KOPT-K1 (cell line): ENCODE measurements around the gene MUC4.
"Not testable (repeated sequence)": the region's sequence is repeated elsewhere in the genome, so short reads cannot be mapped to it uniquely, and the experiment has no call there.

Experiments
- H3K27ac ChIP-seq: fragments of 200-600 bp; sonication (generic); 2 replicates; pipeline ENCODE4 v1.5.1; 2016; ENCODE audit warnings: antibody characterized with exemption, mild to moderate bottlenecking, low read depth, low read length; ENCODE audit not compliant: poor library complexity, severe bottlenecking
- H3K36me3 ChIP-seq: fragments of 200-600 bp; sonication (generic); 2 replicates; pipeline ENCODE4 v1.5.1; 2017; ENCODE audit warnings: antibody characterized with exemption, mild to moderate bottlenecking, low read length, moderate library complexity; ENCODE audit not compliant: insufficient read depth
- H3K9me3 ChIP-seq: fragments of 200-600 bp; sonication (generic); 2 replicates; pipeline ENCODE4 v1.5.1; 2017; ENCODE audit warnings: antibody characterized with exemption, low read length, mild to moderate bottlenecking; ENCODE audit not compliant: insufficient read depth, poor library complexity, severe bottlenecking

Gene MUC4

GRCh38 chr3:195809291-195809785, 2.4 kb downstream of the MUC4 start:
- no peaks in the 10 kb centered on the region for H3K36me3 ChIP-seq
- no peak overlapping the region for H3K27ac ChIP-seq
- no peaks in the 10 kb centered on the region for H3K9me3 ChIP-seq

DNA sequence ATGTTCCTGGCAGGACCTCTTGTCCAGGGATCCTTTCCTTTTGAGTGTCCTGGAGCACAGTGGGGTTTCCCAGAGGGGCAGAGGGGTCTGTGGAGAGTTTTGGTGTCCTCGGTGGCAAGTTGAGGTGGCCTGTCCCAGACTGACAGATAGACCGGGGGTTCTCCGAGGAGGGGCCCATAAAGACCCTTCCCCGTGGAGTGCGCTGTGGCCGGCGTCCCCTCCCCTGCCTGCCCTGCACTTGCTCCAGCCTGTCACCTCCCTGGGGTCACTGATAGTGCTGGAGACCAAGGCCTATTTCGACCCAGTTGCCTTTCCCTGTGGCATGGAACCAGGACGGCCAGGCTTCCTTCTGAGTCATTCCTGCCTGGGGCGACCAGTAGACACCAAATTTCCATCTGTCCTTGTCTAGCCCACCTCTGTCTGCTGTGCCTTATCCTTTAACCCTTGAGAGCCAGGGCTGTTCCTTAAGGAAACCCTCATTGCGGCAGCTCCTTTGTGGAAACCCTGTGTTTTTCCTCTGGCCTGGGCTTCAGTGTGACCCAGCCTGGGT, 2.9 kb downstream of the MUC4 start:
- Histone ChIP-seq H3K9me3 (no peaks in the 10 kb centered on the region), H3K36me3 (no peaks in the 10 kb centered on the region), H3K27ac (no peak overlapping the region)

DNA sequence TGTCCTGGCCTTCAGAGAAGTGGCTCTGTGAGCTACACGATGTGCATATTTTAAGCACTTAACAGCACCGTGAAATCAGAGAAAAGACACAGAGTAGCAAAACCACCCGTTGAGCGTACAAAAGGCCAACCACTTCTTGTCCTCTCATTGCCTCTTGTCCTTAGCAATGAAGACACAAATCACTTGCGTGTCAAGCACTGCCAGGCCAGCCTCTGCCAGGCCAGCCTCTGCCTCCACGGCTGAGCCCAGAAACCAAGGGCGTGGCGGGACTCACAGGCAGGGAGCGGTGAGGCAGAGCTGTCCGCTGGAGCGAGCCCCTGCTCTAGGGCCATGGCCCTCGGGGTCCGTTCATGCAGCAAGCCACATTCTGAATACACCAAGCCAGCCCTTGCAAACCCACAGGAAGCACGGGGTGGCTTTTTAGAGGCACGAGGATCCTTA, 4.0 kb downstream of the MUC4 start:
- Histone ChIP-seq H3K36me3 (no peaks in the 10 kb centered on the region), H3K27ac (peak overlapping the region; percentile 91), H3K9me3 (no peaks in the 10 kb centered on the region)

- peak overlapping the region; percentile 91 for H3K27ac ChIP-seq
- H3K36me3 ChIP-seq = no peaks in the 10 kb centered on the region
- H3K9me3 ChIP-seq = no peaks in the 10 kb centered on the region
Measured at GRCh38 chr3:195806916-195807231, 4.9 kb downstream of the MUC4 start.

DNA sequence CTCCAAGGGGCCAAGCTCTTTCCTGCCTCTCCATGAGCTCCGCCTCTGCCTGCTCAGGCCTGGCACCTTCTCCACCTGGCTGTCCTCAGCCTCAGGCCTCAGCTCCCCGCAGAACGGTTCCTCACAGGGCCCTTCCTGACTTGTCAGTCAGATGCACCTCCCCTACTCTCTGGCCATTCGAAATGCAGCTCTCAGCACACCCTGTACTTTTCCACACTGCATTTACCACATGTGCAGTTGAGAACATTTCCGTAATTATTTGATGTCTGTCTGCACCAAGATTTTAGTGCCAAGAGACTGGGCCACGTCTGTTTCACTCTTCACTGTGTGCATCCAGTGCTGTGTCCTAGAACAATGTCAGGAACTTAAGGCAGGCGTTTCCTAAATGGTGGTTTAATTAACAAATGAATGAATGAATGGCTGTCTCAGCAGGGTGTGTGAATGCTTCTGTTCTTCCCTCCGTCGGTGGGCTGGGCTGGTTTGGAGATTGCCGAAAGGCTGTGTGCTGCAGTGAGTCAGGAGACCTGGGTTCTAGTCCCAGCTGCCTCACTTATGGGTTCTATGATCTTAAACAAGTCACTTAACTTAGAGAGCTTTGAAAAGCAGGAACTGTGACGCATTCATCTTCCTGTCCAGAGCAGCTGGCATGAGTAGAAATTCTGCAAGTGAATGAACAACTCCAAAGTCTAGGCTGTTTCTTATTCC, 5.4 kb downstream of the MUC4 start:
- no peaks in the 10 kb centered on the region for H3K9me3 ChIP-seq
- peak overlapping the region; percentile 91 for H3K27ac ChIP-seq
- H3K36me3 ChIP-seq = no peaks in the 10 kb centered on the region

DNA sequence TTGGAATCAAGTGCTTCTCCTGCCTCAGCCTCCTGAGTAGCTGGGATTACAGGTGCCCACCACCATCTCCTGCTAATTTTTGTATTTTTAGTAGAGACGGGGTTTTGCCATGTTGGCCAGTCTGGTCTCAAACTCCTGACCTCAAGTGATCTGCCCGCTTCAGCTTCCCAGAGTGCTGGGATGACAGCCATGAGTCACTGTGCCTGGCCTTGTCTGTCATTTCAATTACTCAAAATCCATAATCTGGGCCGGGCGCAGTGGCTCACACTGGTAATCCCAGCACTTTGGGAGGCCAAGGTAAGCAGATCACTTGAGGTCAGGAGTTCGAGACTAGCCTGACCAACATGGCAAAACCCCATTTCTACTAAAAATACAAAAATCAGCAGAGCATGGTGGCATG, 6.1 kb downstream of the MUC4 start:
- peak overlapping the region; percentile 91 for H3K27ac ChIP-seq
- not testable (repeated sequence) for H3K9me3 ChIP-seq, H3K36me3 ChIP-seq

DNA sequence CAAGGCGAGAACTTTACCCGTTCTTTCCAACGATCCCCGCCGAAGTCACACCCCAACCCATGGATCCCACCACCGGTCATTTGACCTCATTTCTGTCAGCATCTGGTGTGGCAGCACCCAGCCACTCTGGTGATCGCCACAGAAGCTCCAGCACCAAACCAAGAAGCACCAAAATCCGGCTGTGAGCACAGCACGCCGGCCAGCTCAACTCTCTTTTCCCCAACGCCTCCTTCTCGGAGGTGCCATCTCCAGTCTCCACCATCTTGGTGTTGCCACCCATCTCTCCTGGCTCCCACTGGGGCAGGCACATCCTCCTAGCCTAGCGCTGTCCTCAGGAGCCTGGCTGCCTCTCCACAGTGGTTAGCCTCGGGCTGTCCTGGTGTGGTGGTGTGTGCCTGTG, 6.5 kb downstream of the MUC4 start:
- Histone ChIP-seq H3K27ac (peak overlapping the region; percentile 91), H3K36me3 (no peaks in the 10 kb centered on the region), H3K9me3 (no peaks in the 10 kb centered on the region)

- Histone ChIP-seq H3K27ac (peak overlapping the region; percentile 91), H3K36me3 (no peaks in the 10 kb centered on the region), H3K9me3 (no peaks in the 10 kb centered on the region)
Measured at GRCh38 chr3:195803289-195803908, 8.3 kb downstream of the MUC4 start.

- Histone ChIP-seq H3K9me3 (no peaks in the 10 kb centered on the region), H3K36me3 (no peaks in the 10 kb centered on the region), H3K27ac (peak overlapping the region; percentile 91)
Measured at GRCh38 chr3:195802795-195803194, 8.9 kb downstream of the MUC4 start.

DNA sequence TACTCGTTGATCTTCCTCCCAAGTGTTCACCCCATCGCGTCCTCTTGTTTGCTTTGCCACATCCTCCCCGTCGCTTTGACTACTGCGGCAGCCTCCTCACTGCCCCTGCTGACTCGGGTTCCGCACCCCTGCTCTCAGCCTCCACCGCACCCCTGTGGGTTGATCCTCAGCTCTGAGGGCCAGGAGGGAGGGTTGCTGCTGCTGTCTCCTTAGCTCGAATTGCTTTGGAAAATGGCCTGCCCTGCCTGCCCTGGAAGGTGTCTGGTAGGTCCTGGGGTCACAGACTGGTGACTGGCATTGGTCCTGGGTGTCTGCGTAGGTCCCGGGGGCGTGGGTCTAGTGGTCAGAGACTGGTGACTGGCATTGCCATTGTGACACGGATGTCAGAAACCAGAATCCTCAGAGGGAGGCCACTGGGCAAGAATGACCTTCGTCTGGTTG, 9.4 kb downstream of the MUC4 start:
- H3K27ac ChIP-seq = peak overlapping the region; percentile 91
- no peaks in the 10 kb centered on the region for H3K36me3 ChIP-seq
- no peaks in the 10 kb centered on the region for H3K9me3 ChIP-seq

DNA sequence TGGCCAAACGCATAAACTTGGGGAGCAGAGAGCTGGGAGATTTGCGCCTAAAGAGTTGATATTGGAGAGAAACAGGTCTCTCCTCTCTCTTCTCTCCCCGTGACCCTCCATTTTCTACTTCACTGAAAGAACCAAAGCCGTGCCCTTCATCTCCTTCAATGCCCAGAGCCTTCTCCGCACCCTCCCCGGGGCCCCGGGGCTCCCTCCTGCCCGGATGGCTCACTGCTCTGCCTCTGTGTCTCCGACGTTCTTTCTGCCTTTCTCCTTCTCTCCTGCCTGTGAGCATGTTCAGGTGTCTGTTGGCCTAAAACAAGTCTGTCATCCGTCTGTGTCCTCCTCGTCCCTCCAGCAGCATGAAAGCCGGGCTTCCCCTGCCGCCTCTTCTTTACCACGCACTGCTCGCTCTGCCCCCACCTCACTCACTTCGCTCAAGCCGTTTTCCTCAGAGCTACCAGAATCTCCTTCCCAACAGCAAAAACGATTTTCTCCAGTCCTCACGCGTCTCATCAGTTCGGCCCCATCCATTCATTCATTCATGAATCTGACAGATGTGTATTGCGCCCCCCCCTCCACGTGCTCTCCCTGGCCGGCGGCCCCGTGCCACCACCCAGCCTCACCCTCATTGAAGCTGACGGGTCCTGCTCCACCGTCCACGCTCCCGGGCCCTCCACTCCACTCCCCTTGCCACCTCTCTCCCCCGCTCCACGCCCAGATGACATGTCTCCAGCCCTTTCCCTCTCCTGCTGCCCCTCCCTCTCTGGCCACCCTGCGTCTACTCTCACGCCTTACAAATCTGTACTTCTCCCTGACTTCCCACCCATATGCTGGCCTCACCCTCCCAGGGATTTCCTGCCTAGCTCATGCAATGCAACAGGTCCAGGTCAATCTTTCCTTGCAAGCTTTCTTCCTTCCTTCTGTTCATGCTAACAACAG, 10.2 kb downstream of the MUC4 start:
- H3K9me3 ChIP-seq = no peaks in the 10 kb centered on the region
- H3K27ac ChIP-seq = peak overlapping the region; percentile 91
- H3K36me3 ChIP-seq = no peaks in the 10 kb centered on the region

DNA sequence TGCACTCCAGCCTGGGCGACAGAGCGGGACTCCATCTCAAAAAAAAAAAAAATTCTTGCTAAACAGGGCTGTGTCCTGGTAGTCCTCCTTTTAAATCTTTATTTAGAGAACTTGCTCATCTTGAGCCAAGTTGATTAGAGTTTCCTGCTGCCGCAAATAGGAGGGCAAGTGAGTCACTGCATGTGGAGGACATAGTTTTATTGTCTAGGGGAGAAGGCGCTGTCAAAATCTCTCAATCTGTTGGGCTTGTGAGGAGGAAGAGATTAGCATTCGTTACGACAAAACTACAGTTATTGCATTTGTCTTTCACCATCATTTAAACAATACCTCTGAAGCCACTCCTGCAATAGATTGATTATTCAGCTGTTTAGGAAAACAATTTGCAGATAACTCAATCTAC, 11.5 kb downstream of the MUC4 start:
- H3K36me3 ChIP-seq = no peaks in the 10 kb centered on the region

DNA sequence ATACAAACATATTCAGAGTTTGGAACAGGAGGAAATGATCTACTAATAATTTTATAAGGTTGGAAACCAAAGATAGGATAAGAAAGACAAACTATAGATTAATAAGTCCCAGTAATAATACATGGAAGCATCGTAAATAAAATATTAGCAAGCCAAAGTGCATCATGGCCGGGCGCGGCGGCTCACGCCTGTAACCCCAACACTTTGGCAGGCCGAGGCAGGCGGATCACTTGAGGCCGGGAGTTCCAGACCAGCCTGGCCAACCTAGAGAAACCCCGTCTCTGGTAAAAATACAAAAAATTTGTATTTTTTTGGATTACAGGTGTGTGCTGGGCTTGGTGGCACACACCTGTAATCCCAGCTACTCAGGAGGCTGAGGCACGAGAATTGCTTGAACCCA, 14.9 kb downstream of the MUC4 start:
- no peaks in the 10 kb centered on the region for H3K36me3 ChIP-seq
- H3K27ac ChIP-seq = no peak overlapping the region
- no peaks in the 10 kb centered on the region for H3K9me3 ChIP-seq

More for the DNA sequence above, 11.5 kb downstream of the MUC4 start:
- Histone ChIP-seq H3K27ac (no peak overlapping the region), H3K9me3 (no peaks in the 10 kb centered on the region)

DNA sequence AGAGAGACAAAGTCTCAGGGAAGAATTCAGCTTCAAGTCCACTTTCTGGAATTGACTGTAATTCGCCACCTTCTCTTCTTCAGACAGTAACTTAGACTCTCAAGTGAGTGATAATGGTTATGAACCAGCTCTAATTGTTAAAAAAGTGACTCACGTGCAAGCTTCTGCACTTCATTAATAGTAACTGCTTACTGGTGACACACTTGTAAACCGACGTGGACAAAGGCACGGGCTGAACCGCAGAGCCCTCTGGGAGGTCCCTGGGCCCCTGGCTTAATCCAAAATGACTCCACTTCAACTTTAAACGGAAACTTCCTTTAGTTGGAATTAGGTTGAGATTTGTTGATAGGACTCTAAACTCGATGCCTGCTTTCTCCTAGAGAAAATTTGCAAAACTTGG, 17.0 kb downstream of the MUC4 start:
- H3K27ac ChIP-seq = no peak overlapping the region
- H3K9me3 ChIP-seq = no peaks in the 10 kb centered on the region
- H3K36me3 ChIP-seq = no peaks in the 10 kb centered on the region

- not testable (repeated sequence) for H3K9me3 ChIP-seq, H3K27ac ChIP-seq, H3K36me3 ChIP-seq
Measured at GRCh38 chr3:195792621-195793020, 19.1 kb downstream of the MUC4 start.
